ENCODE data around the gene AGK.

The AGK gene

DNA sequence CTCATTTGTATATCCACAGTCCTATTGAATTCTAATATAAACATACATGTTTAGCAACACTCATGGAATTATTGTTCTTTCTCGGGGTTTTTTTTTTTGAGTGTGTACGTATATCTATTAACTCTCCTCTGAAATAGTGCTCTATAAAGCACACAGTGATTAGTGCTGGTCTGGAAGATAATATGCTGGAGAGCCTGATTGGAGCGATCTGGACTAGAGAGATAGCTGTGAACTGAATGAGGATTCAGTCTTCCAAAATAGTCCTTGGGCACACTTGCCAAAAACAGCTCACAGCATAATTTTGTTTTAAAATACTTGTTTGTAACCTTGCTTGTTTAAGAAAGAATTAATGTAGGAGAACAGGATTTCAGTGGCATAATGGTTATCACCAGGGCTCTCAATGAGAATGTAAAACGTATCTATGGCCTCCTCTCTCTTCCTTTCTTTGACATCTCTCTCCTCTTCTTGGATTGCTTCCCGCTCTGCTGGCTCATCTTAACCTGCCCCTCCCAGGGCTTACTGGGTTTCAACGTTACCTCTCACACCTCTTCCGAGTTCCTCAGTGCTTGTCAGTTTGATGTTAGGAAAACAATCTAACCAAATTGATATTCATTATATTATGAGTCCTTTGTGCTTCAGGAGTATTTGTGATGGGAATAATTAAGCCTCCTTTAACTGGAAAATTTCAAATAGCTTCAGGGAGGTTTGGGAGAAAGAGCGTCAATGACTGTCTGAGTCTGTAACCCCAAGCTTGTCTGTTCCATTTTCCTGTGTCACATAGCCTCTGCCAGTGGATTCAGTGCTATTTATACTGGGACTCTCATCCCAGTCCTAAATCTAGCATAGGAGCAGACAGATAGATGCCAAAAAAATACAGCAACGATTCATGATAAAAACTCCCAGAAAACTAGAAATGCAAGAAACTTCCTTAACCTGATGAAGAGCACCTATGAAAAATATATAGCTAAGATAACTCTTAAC is 16.2 kb upstream of the AGK start:
- Histone ChIP-seq H3K9ac (ENCODE audit: insufficient read length, low read depth) (no peak overlapping the region), H3K9me3 (ENCODE audit: insufficient read depth, low read length) (no peaks in the 10 kb centered on the region), H3K4me1 (ENCODE audit: insufficient read depth, insufficient read length) (no peaks in the 10 kb centered on the region), H3K36me3 (ENCODE audit: insufficient read depth, insufficient read length, low read length) (no peaks in the 10 kb centered on the region), H3K27me3 (ENCODE audit: insufficient read depth, insufficient read length) (no peaks in the 10 kb centered on the region), H3K4me3 (ENCODE audit: insufficient read length, low read depth) (no peak overlapping the region)
- TF ChIP-seq YY1 (IDR thresholded peaks at IDR 0.05; ENCODE audit: insufficient read depth, insufficient read length) (no peak), ZNF274 (IDR thresholded peaks at IDR 0.05; ENCODE audit: low read depth, low read length) (no peak), SUZ12 (IDR thresholded peaks at IDR 0.05; ENCODE audit: extremely low read depth, insufficient read depth, insufficient read length) (no peak)
- no peak for DNase-seq (ENCODE audit: low read depth, low spot score)

DNA sequence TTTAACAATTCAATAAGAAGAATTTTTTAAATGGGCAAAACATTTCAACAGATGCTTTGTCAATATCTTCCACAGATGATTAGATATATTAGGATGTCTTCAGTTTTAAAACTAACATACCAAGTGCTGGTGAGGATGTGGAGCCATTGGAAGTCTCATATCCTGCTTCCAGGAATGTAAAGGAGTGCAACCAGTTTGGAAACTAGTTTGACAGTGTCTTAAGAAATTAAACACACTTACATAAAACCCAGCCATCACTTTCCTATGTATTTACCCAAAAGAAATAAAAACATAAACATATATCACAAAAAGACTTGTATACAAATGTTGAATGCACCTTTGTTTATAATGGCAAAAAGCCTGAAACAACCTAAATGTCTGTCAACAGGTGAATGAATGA is 13.3 kb upstream of the AGK start:
- H3K9me3 ChIP-seq (ENCODE audit: insufficient read depth, low read length) = no peaks in the 10 kb centered on the region
- no peaks in the 10 kb centered on the region for H3K27me3 ChIP-seq (ENCODE audit: insufficient read depth, insufficient read length)
- no peaks in the 10 kb centered on the region for H3K4me1 ChIP-seq (ENCODE audit: insufficient read depth, insufficient read length)
- H3K36me3 ChIP-seq (ENCODE audit: insufficient read depth, insufficient read length, low read length) = no peaks in the 10 kb centered on the region
- H3K4me3 ChIP-seq (ENCODE audit: insufficient read length, low read depth) = no peak overlapping the region
- H3K9ac ChIP-seq (ENCODE audit: insufficient read length, low read depth) = no peak overlapping the region
- TF ChIP-seq ZNF274 (IDR thresholded peaks at IDR 0.05; ENCODE audit: low read depth, low read length) (no peak), YY1 (IDR thresholded peaks at IDR 0.05; ENCODE audit: insufficient read depth, insufficient read length) (no peak), SUZ12 (IDR thresholded peaks at IDR 0.05; ENCODE audit: extremely low read depth, insufficient read depth, insufficient read length) (no peak)
- no peak for DNase-seq (ENCODE audit: low read depth, low spot score)

DNA sequence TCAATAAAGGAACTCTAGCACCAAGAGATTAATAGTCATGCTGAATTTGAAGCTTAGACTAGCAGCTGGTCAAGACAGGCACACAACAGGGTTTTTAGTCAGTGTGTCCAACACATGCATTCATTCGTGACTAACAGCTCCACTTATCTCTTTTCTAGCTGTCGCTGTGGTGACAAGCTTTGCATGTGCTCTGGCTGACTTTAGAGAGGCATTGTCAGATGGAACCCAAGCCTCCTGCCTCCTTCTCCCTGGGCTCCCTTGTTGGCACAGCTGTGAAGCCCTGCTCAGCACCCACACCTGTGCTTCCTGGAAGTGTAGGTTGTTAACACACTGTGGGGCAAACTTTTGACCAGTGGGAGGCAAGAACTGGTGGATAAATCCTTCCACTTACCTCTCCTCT is 9.8 kb upstream of the AGK start:
- Histone ChIP-seq H3K27me3 (ENCODE audit: insufficient read depth, insufficient read length) (no peaks in the 10 kb centered on the region), H3K4me1 (ENCODE audit: insufficient read depth, insufficient read length) (no peaks in the 10 kb centered on the region), H3K4me3 (ENCODE audit: insufficient read length, low read depth) (no peak overlapping the region), H3K36me3 (ENCODE audit: insufficient read depth, insufficient read length, low read length) (no peaks in the 10 kb centered on the region), H3K9ac (ENCODE audit: insufficient read length, low read depth) (no peak overlapping the region), H3K9me3 (ENCODE audit: insufficient read depth, low read length) (no peaks in the 10 kb centered on the region)
- no peak for DNase-seq (ENCODE audit: low read depth, low spot score)
- no peak for TF ChIP-seq ZNF274 (IDR thresholded peaks at IDR 0.05; ENCODE audit: low read depth, low read length)
- TF ChIP-seq YY1 (IDR thresholded peaks at IDR 0.05; ENCODE audit: insufficient read depth, insufficient read length) = no peak
- no peak for TF ChIP-seq SUZ12 (IDR thresholded peaks at IDR 0.05; ENCODE audit: extremely low read depth, insufficient read depth, insufficient read length)

DNA sequence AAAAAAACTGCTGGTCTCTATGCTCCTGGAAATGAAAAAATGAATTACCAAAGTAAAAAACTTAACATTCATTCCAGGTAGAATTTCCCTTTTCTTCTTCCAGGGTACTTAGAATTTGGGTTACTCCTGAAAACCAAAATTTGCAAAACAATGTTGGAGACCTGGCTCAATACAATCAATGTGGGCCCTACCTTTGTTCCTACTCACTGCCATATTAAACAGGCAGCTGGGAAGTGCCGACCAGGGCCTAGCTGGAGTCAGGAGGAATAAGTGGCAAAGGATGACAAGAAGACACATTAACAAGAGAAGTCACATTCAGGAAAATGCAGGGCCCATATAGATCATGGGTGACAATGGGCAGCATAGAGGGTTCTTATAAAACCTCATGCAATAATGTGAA is 6.4 kb upstream of the AGK start:
- Histone ChIP-seq H3K4me3 (ENCODE audit: insufficient read length, low read depth) (no peak overlapping the region), H3K27me3 (ENCODE audit: insufficient read depth, insufficient read length) (no peaks in the 10 kb centered on the region), H3K4me1 (ENCODE audit: insufficient read depth, insufficient read length) (no peaks in the 10 kb centered on the region), H3K9me3 (ENCODE audit: insufficient read depth, low read length) (no peaks in the 10 kb centered on the region), H3K9ac (ENCODE audit: insufficient read length, low read depth) (no peak overlapping the region), H3K36me3 (ENCODE audit: insufficient read depth, insufficient read length, low read length) (no peaks in the 10 kb centered on the region)
- DNase-seq (ENCODE audit: low read depth, low spot score) = peak; percentile 51
- TF ChIP-seq ZNF274 (IDR thresholded peaks at IDR 0.05; ENCODE audit: low read depth, low read length) (no peak), YY1 (IDR thresholded peaks at IDR 0.05; ENCODE audit: insufficient read depth, insufficient read length) (no peak), SUZ12 (IDR thresholded peaks at IDR 0.05; ENCODE audit: extremely low read depth, insufficient read depth, insufficient read length) (no peak)

DNA sequence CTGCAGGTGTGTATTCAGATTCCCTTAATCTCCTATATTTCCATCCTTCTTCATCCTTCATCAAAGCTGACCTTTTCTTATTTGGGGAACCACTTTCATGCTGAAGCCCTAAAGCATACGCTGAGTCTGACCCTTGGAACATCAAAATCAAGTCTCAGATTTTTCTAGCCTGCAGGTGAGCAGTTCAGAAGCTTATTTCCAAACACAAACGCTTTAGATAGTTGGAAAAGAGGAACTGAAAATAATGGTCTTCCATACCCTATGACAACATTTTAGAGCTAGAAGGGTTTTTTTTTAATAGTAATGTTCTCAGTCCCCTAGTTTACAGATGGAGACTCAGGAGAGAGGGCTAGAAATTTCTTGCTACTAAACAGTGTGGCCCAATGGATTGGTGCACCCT is 1.6 kb upstream of the AGK start:
- Histone ChIP-seq H3K4me3 (ENCODE audit: insufficient read length, low read depth) (no peak overlapping the region), H3K36me3 (ENCODE audit: insufficient read depth, insufficient read length, low read length) (peaks cover 10% of the 10 kb centered on the region), H3K4me1 (ENCODE audit: insufficient read depth, insufficient read length) (no peaks in the 10 kb centered on the region), H3K9me3 (ENCODE audit: insufficient read depth, low read length) (no peaks in the 10 kb centered on the region), H3K27me3 (ENCODE audit: insufficient read depth, insufficient read length) (no peaks in the 10 kb centered on the region), H3K9ac (ENCODE audit: insufficient read length, low read depth) (no peak overlapping the region)
- no peak for DNase-seq (ENCODE audit: low read depth, low spot score)
- TF ChIP-seq YY1 (IDR thresholded peaks at IDR 0.05; ENCODE audit: insufficient read depth, insufficient read length) = no peak
- no peak for TF ChIP-seq ZNF274 (IDR thresholded peaks at IDR 0.05; ENCODE audit: low read depth, low read length)
- no peak for TF ChIP-seq SUZ12 (IDR thresholded peaks at IDR 0.05; ENCODE audit: extremely low read depth, insufficient read depth, insufficient read length)

DNA sequence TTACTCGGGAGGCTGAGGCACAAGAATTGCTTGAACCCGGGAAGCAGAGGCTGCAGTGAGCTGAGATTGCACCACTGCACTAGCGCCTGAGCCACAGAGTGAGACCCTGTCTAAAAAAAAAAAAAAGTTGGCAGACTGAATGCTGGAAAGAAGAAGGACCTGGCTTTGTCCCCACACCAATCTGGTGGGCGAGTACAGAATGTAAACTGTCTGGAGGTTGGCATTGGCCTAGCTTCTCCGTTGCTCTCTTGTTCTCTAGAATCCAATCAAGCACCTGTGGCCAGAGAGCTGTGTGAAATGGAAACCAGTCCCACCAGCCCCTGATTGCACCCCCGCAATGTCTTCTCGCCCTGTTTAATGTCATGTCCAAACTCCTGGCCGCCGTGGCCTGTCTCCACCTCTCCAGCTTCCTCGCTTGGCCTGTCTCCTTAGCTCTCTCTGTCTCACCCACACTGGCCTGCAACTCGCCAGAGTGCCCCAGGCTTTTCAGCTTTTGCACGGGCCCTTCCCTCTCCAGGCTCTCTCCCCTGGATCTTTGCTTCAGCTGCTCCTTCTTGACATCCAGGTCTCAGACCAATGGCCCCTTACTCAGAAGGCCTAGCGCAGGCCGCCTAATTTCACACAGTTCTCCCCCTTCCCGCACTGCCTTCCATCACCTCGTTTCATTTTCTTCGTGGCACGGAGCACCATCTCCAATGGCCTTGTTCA is 670 bp upstream of the AGK start:
- TF ChIP-seq ZNF274 (IDR thresholded peaks at IDR 0.05; ENCODE audit: low read depth, low read length) (no peak), SUZ12 (IDR thresholded peaks at IDR 0.05; ENCODE audit: extremely low read depth, insufficient read depth, insufficient read length) (no peak), YY1 (IDR thresholded peaks at IDR 0.05; ENCODE audit: insufficient read depth, insufficient read length) (no peak)
- DNase-seq (ENCODE audit: low read depth, low spot score) = no peak
- peak overlapping the region; percentile 86 for H3K9ac ChIP-seq (ENCODE audit: insufficient read length, low read depth)

DNA sequence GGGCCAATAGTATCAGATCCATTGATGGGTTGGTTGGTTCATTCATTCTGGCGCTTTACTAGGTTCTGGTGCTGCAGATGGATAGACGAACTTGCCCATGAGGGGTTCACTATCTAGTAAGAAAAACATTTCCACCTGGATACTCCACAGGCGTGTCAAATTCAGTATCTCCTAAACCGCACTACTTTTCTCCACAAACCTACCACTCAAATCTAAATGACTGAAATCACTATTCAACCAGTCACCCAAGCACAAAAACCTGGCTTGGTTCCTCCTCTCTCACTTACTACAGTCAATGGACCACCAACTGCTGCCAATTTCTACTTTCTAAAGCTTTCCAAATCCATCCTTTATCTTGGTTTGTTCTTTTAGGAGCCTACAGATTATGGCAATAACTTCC is 572 bp downstream of the AGK start:
- TF ChIP-seq YY1 (IDR thresholded peaks at IDR 0.05; ENCODE audit: insufficient read depth, insufficient read length) (no peak), SUZ12 (IDR thresholded peaks at IDR 0.05; ENCODE audit: extremely low read depth, insufficient read depth, insufficient read length) (no peak), ZNF274 (IDR thresholded peaks at IDR 0.05; ENCODE audit: low read depth, low read length) (no peak)
- DNase-seq (ENCODE audit: low read depth, low spot score) = no peak

More for the DNA sequence above, 670 bp upstream of the AGK start:
- H3K4me3 ChIP-seq (ENCODE audit: insufficient read length, low read depth) = peak overlapping the region; percentile 92
- H3K9me3 ChIP-seq (ENCODE audit: insufficient read depth, low read length) = no peaks in the 10 kb centered on the region
- H3K36me3 ChIP-seq (ENCODE audit: insufficient read depth, insufficient read length, low read length) = peaks cover 15% of the 10 kb centered on the region
- H3K27me3 ChIP-seq (ENCODE audit: insufficient read depth, insufficient read length) = no peaks in the 10 kb centered on the region
- no peaks in the 10 kb centered on the region for H3K4me1 ChIP-seq (ENCODE audit: insufficient read depth, insufficient read length)

More for the DNA sequence above, 572 bp downstream of the AGK start:
- Histone ChIP-seq H3K4me1 (ENCODE audit: insufficient read depth, insufficient read length) (no peaks in the 10 kb centered on the region), H3K36me3 (ENCODE audit: insufficient read depth, insufficient read length, low read length) (peaks cover 20% of the 10 kb centered on the region), H3K27me3 (ENCODE audit: insufficient read depth, insufficient read length) (no peaks in the 10 kb centered on the region), H3K9me3 (ENCODE audit: insufficient read depth, low read length) (no peaks in the 10 kb centered on the region), H3K4me3 (ENCODE audit: insufficient read length, low read depth) (peak overlapping the region; percentile 92), H3K9ac (ENCODE audit: insufficient read length, low read depth) (peak overlapping the region; percentile 86)
